Measurements from ENCODE around the gene DMWD.
"Not testable (repeated sequence)": the region's sequence is repeated elsewhere in the genome, so short reads cannot be mapped to it uniquely, and the experiment has no call there.

The DMWD gene

GRCh38 chr19:45816236-45817009, 23.8 kb upstream of the DMWD start:
- DNase-seq (ENCODE audit: low read depth, low spot score), result no peak

- no peak for DNase-seq (ENCODE audit: low read depth, low spot score)
Observed at GRCh38 chr19:45815481-45816216, 23.0 kb upstream of the DMWD start.

- no peak for DNase-seq (ENCODE audit: low read depth, low spot score)
Observed at GRCh38 chr19:45814851-45815480, 22.3 kb upstream of the DMWD start, which contains the start of gene RSPH6A. TSS of gene RSPH6A (minus strand) at chr19:45815308. CDS start at chr19:45815176, 132 bp downstream.

GRCh38 chr19:45814166-45814780, 21.6 kb upstream of the DMWD start:
- no peak for DNase-seq (ENCODE audit: low read depth, low spot score)

- DNase-seq (ENCODE audit: low read depth, low spot score), result no peak
Observed at GRCh38 chr19:45812297-45812696, 19.7 kb upstream of the DMWD start.

- DNase-seq (ENCODE audit: low read depth, low spot score), result peak; percentile 40
Observed at GRCh38 chr19:45809643-45810159, 17.1 kb upstream of the DMWD start.

GRCh38 chr19:45805719-45806118, 13.1 kb upstream of the DMWD start:
- DNase-seq (ENCODE audit: low read depth, low spot score), result no peak

GRCh38 chr19:45804959-45805230, 12.2 kb upstream of the DMWD start:
- DNase-seq (ENCODE audit: low read depth, low spot score), result no peak

GRCh38 chr19:45804140-45804958, 11.7 kb upstream of the DMWD start:
- no peak for DNase-seq (ENCODE audit: low read depth, low spot score)

- no peak for DNase-seq (ENCODE audit: low read depth, low spot score)
Observed at GRCh38 chr19:45801603-45802175, 9.0 kb upstream of the DMWD start.

- DNase-seq (ENCODE audit: low read depth, low spot score), result no peak
Observed at GRCh38 chr19:45800070-45800553, 7.5 kb upstream of the DMWD start.

GRCh38 chr19:45799541-45799940, 6.9 kb upstream of the DMWD start:
- not testable (repeated sequence) for DNase-seq (ENCODE audit: low read depth, low spot score)

GRCh38 chr19:45798995-45799517, 6.4 kb upstream of the DMWD start:
- DNase-seq (ENCODE audit: low read depth, low spot score), result peak; percentile 40

GRCh38 chr19:45794627-45795026, 2.0 kb upstream of the DMWD start:
- no peak for DNase-seq (ENCODE audit: low read depth, low spot score)

GRCh38 chr19:45793876-45794275, 1.2 kb upstream of the DMWD start:
- no peak for DNase-seq (ENCODE audit: low read depth, low spot score)

- DNase-seq (ENCODE audit: low read depth, low spot score), result no peak
Observed at GRCh38 chr19:45793178-45793564, 526 bp upstream of the DMWD start.

GRCh38 chr19:45791744-45792469, 738 bp downstream of the DMWD start:
- DNase-seq (ENCODE audit: low read depth, low spot score), result no peak

GRCh38 chr19:45790942-45791341, 1.7 kb downstream of the DMWD start:
- no peak for DNase-seq (ENCODE audit: low read depth, low spot score)

GRCh38 chr19:45789035-45789786, 3.4 kb downstream of the DMWD start:
- DNase-seq (ENCODE audit: low read depth, low spot score), result no peak
